ENCODE results near the gene OPN4.

The OPN4 gene

DNA sequence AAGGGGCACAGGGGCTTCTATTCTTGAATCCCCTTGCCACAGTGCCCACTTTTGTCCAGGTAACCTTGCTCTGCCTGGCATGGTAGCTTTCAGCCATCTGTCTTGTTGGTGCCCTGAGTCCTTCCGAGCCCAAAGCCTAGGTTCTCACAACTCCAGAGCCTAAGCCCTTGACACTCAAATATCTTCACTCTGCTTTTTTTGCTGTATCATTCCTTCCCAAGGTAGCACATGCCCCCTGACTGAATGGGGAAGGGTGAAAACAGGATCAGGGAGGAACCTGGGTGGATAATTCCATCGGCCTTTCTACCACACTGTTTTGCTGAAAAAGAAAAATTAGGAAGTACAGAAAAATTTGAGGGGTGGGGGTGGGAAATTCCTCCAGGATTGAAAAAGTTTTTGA is 51.6 kb downstream of the OPN4 start:
- no peak for DNase-seq

DNA sequence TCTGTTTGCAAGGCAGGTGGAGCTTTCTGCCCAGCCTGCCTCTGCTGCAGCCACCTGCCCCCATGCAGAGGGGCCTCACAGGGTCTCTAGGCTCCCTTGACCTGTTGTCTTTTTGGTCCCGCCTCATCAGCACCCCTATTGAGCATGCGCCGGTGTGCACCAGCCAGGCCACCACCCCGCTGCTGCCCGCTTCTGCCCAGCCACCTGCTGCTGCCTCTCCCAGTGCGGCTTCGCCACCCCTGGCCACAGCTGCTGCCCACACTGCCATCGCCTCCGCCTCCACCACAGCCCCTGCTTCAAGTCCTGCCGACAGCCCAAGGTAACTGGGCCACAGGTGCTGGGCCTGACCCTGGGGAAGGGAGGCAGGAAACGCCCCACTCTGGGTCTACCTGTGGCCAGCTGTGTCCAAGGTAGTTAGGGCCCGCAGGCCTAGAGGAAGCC is 52.1 kb downstream of the OPN4 start:
- no peak for DNase-seq

DNA sequence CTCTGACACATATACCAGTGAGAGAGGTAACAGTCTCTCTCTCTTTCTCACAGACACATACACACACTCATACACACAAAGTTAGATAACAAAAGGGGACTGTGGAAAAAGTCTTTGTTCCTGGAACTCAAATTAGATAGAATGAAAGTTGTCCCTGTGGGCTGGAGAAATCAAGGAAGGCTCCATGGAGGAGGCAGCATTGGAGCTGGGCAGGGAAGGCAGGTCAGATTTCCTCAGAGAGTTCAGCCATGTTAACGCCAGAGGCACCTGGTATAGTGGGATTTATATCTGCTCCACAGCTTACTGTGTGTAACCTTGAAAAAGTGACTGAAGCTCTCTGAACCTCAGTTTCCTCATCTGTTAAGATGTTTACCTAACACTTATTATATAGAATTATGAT is 52.6 kb downstream of the OPN4 start:
- no peak for DNase-seq

DNA sequence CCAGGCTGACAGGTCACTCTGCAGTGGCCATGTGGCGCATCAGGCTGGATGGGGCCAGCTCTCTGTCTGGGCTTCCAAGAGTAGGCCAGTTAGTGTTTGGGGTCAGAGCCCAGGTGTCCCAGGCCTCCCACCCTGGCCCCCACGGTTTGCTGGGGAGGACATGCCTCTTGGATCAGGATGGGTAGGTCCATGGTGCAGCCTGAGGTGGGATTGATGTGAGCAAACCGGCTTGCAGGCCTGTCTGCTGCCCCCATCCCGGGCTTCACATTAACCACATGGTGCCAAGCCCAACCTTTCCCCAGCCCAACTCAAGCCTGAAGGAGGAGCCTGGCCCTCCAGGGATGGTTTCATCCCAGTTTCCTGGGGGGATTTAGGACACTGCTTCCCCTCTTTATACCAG is 53.2 kb downstream of the OPN4 start:
- DNase-seq = no peak

DNA sequence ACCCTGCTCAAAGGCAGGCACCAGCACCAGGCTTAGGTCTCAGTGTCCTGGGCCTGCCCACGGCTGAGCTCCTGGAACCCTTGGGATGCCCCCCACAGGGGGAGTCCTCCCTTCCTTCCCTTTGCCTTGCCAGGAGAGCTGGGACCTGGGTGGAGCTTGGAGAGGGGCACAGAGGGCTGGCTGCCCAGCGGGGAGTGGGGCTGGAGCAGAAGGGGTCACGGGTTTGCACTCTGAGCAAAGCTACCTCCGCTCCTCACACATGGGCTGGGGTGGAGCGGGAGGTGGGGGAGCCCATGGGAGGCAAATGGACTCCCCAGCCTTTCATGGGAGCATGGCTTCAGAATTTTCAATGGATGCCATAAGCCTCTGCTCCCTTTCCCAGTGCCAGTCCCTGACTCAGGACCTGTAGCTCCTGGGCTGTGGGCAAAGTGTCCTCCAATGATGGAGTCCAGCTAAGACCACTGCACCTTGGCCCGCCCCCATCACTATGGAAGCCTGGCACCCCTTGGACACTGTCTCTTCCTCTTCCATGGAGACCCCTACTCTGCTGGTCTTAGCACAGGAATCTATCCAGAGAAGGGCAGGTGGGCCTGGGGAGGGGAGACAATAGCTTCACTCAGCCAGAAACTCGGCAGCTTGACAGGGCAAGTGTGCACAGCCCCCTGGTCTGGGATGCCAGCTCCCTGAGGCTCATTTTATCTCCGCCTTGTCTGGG is 53.9 kb downstream of the OPN4 start:
- DNase-seq = no peak

DNA sequence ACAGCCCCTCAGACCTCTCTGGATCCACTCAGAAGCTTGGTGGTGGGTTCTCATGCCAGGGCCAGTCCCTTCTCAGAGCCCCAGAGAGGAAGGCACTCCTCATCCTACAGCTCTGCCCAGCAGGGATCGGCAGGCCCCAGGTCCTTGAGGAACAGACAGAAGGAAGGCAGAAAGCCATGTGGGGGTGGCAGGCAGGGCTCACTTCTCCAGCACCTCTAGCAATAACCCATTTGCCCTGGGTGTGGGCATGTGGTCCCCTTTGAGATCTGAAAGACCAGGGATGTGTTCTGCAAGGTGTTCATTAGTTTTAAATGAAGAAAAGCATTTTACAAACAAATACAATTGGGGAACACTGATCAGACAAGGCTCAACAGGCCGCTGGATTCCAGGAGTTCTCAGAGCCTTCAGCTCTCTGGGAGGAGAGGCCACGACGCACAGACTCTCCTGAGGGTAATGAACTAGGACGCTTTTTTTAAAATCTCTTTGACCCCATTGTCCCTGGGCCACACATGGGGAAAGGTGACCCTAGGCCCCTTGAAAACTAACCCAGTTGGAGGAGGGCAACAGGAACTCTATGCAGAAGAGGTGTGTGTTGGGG is 54.5 kb downstream of the OPN4 start:
- no peak for DNase-seq

DNA sequence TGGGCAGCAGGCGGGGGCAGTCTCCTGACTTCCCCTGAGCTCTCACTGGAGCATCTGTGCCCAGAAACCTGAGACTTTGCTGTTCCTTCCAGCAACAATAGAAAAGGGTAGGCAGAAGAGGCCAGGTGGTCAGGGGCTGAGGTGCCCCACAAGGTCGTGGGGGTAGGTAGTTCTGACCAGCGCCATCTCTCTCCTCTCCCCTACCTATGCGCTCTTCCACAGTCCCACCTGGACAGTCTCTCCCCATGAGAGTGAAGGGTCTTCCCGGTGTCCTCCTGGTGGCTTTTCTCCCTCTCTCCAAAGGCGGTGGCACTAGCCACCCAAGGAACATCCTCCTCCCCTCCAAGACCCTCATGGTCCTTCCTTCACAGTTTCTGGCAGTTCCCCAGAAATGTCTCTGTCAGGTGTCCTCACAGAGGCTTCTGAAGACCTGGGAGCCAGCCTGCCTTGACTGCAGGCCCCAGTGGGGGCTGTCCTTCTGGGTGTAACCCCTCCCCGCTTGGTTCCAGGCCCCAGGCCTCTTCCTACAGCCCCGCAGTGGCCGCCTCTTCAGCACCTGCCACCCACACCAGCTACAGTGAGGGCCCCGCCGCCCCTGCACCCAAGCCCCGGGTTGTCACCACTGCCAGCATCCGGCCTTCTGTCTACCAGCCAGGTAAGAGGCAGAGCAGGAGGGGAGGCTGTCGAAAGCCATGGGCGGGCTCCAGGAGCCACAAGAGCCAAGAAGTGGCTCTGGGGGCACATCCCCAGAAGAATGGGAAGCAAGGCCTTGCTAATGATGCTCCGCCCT is 55.2 kb downstream of the OPN4 start:
- no peak for DNase-seq

DNA sequence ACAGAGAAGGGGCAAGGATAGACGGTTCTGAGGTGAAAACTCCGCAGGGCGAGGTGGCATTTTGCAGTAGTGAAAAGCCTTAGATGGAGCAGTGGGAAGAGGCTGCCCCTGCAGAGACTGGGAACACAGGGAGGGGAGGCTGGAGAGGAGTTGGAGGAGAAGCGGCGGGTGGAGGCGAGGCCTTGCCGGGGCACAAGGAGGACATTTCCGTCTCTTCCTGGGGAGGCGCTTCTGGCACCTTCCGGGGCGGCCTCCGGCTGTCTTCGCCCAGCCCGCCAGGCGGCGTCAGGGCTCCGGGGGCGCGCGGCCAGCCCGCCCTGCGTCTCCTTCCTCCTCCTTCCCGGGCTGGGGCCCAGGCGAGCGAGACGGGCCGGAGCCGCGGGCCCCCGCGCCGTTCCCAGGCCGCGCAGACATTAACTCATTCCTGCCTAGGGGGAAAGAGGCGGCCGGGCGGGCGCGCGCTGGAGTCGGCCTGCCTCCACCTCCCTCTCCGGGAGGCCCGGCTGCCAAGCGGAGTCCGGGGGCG is 56.7 kb downstream of the OPN4 start:
- DNase-seq = peak; percentile 90

DNA sequence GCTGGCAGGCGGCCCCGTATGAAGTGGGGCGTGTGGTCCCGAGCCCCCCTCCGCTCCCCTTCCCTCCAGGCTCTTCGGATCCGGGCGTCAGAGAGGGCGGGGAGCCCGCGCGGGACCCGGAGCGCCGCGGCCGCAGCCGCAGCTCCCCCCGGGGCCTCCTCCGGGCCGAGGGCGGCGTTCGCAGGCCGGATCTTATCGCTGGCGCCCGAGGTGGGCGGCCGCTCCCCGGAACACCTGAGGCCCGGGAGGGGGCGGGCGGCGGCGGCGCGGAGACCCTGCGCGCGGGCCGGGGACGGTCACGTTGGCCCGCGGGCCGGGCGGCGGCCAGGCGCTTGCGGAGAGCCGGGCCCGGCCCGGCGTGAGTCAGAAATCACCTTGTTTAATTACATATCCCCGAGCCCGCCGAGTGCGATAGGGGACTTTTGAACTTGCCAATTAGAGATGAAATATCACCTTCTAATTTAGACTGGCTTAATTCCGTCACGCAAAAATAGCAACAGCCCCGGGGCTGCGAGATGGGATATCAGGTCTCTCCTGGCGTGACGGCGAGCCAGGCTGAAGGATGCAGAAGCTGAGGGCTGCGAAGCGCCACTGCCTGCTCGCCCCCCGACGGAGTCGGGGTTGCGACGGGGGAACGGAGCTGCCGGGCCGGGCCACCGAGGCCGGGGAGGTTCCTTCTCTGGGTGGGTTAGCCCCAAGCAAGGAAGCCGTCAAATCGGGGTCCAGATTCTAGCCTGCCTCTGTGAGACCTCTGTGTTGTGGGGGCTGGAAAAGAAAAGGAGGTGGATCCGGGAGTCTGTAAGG is 57.4 kb downstream of the OPN4 start:
- peak; percentile 76 for DNase-seq

DNA sequence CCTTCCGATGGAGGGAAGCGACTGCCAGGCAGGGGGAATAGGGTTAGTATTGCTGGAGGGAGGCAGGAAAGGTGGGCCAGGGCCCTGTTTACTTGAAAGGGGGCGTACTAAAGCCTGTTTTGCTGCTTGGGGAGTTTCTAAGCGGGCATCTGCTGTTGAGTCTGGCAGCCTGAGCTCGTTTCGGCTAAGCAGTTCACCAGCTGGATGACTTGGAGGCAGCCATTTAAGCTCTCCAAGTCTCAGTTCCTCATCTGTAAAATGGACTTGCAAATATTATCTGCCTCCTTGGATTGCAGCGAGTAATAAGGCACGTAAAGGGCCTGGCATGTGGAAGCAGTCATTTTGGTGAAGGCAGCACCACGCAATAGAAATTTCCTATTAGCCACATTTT is 58.0 kb downstream of the OPN4 start:
- DNase-seq = no peak

DNA sequence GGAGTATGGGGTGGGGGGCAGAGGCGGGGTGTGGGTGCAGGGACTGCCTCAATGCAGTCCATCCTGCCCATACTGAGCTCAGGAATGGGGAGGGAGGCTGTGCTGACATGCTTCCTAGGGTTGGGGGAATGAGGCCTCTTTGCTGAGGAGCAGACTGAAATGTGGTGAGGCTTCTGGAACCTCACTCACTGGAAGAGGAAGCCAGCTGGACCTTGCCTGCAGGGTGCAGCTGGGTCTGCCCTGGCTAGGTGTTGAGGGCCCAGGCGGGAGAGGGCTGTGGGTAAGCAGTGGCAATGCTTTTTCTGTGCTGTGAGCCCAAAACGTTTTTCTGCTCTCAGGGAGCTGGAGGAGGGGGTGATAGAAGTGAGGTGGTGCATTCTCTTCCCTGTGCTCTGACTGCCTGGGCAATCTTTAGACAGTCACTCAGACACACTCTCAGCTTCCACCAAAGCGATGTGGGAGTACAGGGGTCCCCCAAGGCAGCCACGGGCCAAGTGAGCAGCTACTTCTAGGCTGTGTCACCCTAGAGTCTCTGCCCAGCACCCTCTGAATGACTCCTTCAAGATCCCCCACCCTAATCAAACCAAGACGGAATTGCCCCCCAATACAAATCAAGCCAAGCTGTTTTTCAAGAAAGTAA is 60.9 kb downstream of the OPN4 start:
- DNase-seq = no peak

DNA sequence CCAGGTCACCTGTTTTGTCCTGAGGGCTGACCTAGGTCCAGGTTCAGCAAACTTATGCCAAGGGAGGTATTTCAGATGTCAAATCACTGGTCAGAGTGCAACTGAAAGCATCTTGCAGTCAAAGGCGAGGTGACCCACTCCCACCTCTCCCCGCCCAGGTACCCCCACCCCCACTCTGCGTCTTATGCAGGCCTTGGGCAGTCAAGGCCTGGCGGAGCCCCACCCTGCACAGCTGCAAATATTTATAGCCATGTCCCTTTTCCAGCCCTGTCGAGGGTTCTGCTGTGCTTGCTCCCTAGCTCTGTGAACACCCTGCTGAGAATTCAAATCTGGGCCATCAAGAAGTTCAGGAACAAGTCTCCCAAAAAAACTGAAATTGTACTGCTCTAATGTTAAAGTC is 61.5 kb downstream of the OPN4 start:
- no peak for DNase-seq
